GM12878 (cell line): ENCODE data around the gene ANKDD1B. TPM values are rescaled to one million over a fixed set of nuclear protein-coding genes. Genes with fewer than 3 reads are reported as not detected.
"Not testable (repeated sequence)": the region's sequence is repeated elsewhere in the genome, so short reads cannot be mapped to it uniquely, and the experiment has no call there.

Experiments
- ATAC-seq: fragments of 200-7000 bp; cut with Tn5 transposase; 3 replicates; pipeline ENCODE4 v1.9.1; 2020; ENCODE audit warnings: mild to moderate bottlenecking, moderate library complexity
- BruUV-seq: library from RNA; stranded (reverse); fragments of 400-500 nt; replicated peaks from 2 replicates; lab custom pipeline; 2021; lab: Mats Ljungman, UMichigan
- CTCF ChIA-PET: fragments of 300-600 bp; sonication (Branson Sonifier 250); formaldehyde crosslinking; extraction: SDS; loops from one replicate; lab custom pipeline; 2021; ENCODE audit warnings: inconsistent platforms; lab: Yijun Ruan, JAX
- POLR2A ChIA-PET: fragments of 350-600 bp; formaldehyde crosslinking; extraction: SDS; loops from one replicate; lab custom pipeline; 2021; ENCODE audit warnings: inconsistent platforms; lab: Charles Lee
- RAD21 ChIA-PET: fragments of 300-600 bp; sonication (Branson Sonifier 250); formaldehyde crosslinking; loops from one replicate; lab custom pipeline; 2023; ENCODE audit warnings: antibody characterized with exemption; ENCODE audit not compliant: unreplicated experiment; lab: Charles Lee
- SMC1A ChIA-PET: fragments of 300-600 bp; sonication (Branson Sonifier 250); formaldehyde crosslinking; loops from one replicate; lab custom pipeline; 2023; ENCODE audit not compliant: unreplicated experiment, uncharacterized antibody; lab: Charles Lee
- DNase-seq: peaks from one replicate; pipeline ENCODE4 v3.0.0-alpha.2; 2011; ENCODE audit warnings: low read depth, low spot score
- FAIRE-seq: peaks from 3 replicates; lab custom pipeline; 2011; peaks lifted over from hg19 to GRCh38; lab: Jason Lieb, UNC
- H2AFZ ChIP-seq: 2 replicates; pipeline ENCODE4 v1.6.0; 2011; ENCODE audit warnings: low read depth, low read length, control low read depth; ENCODE audit not compliant: control insufficient read depth
- H3K27ac ChIP-seq: 2 replicates; pipeline ENCODE4 v1.5.1; 2011; ENCODE audit warnings: control low read depth; ENCODE audit not compliant: control insufficient read depth, insufficient read depth
- H3K27me3 ChIP-seq, 2 experiments: replicated peaks in 1 of 2; 2 replicates each; pipeline versions ENCODE4 v1.6.0 to v1.6.1; 2011; ENCODE audit warnings: low read length in 1 of 2; ENCODE audit not compliant: control insufficient read depth in 2 of 2, insufficient read depth in 2 of 2
- H3K36me3 ChIP-seq, 2 experiments: 2 replicates each; pipeline ENCODE4 v1.5.1; 2011; ENCODE audit warnings: low read length in 1 of 2; ENCODE audit not compliant: control insufficient read depth in 2 of 2, insufficient read depth in 2 of 2
- H3K4me1 ChIP-seq: 2 replicates; pipeline ENCODE4 v1.6.1; 2011; ENCODE audit warnings: mild to moderate bottlenecking, low read length, moderate library complexity, mixed read lengths; ENCODE audit not compliant: control insufficient read depth, insufficient read depth
- H3K4me2 ChIP-seq: 2 replicates; pipeline ENCODE4 v1.6.0; 2011; ENCODE audit warnings: control low read depth; ENCODE audit not compliant: control insufficient read depth, insufficient read depth
- H3K4me3 ChIP-seq: fragments of 200-600 bp; sonication (generic); 2 replicates; pipeline ENCODE4 v1.5.1; 2016
- H3K79me2 ChIP-seq: 2 replicates; pipeline ENCODE4 v1.6.0; 2011; ENCODE audit warnings: low read length; ENCODE audit not compliant: control insufficient read depth, insufficient read depth
- H3K9ac ChIP-seq: 2 replicates; pipeline ENCODE4 v1.8.0; 2011; ENCODE audit warnings: low read length, control low read depth, mixed read lengths; ENCODE audit not compliant: control insufficient read depth, insufficient read depth
- H3K9me3 ChIP-seq: replicated peaks from 3 replicates; pipeline ENCODE4 v1.5.1; 2011; ENCODE audit warnings: mild to moderate bottlenecking, low read length; ENCODE audit not compliant: control insufficient read depth, insufficient read depth
- H4K20me1 ChIP-seq: 2 replicates; pipeline ENCODE4 v1.6.0; 2011; ENCODE audit not compliant: control insufficient read depth, insufficient read depth
- ATF7 ChIP-seq: fragments of 450-650 bp; IDR thresholded peaks from 2 replicates; pipeline ENCODE4 v1.6.1; 2016; ENCODE audit warnings: low read depth, mild to moderate bottlenecking
- EGR1 ChIP-seq, 2 experiments: IDR thresholded peaks; 1 replicate in 1 of 2; 2 replicates in 1 of 2; pipeline ENCODE4 v1.6.1; 2011 to 2012; ENCODE audit warnings: low read depth in 2 of 2, low read length in 2 of 2, borderline replicate concordance in 1 of 2, mild to moderate bottlenecking in 1 of 2, moderate library complexity in 1 of 2
- IKZF1 ChIP-seq: fragments of 450-650 bp; conservative IDR thresholded peaks from 2 replicates; pipeline ENCODE4 v1.6.1; 2017; ENCODE audit warnings: antibody characterized with exemption, mild to moderate bottlenecking
- IKZF2 ChIP-seq, 2 experiments: fragments of 450-650 bp; IDR thresholded peaks; 2 replicates each; pipeline ENCODE4 v1.6.1; 2017; ENCODE audit warnings: mild to moderate bottlenecking in 2 of 2, moderate library complexity in 2 of 2
- MTA2 ChIP-seq: fragments of 450-650 bp; IDR thresholded peaks from 2 replicates; pipeline ENCODE4 v1.6.1; 2016; ENCODE audit warnings: low read depth, mild to moderate bottlenecking, moderate library complexity
- POLR2AphosphoS5 ChIP-seq: IDR thresholded peaks from 2 replicates; pipeline ENCODE4 v1.6.1; 2011; ENCODE audit warnings: mild to moderate bottlenecking, low read length, inconsistent platforms
- RUNX3 ChIP-seq: IDR thresholded peaks from 2 replicates; pipeline ENCODE4 v1.6.1; 2012; ENCODE audit warnings: low read length, inconsistent platforms
- SMARCA5 ChIP-seq: fragments of 450-650 bp; IDR thresholded peaks from 2 replicates; pipeline ENCODE4 v1.6.1; 2017; ENCODE audit warnings: mild to moderate bottlenecking
- YY1 ChIP-seq: IDR thresholded peaks from 2 replicates; pipeline ENCODE4 v1.6.1; 2011; ENCODE audit warnings: low read depth, mild to moderate bottlenecking, low read length
- WGBS: methylation state at CpG from one replicate; pipeline ENCODE4 v1.1.6; 2016; ENCODE audit warnings: low lambda C conversion rate; ENCODE audit not compliant: insufficient replicate concordance, insufficient coverage; ENCODE audit errors: missing lambda C conversion rate; 5-methylcytosine and 5-hydroxymethylcytosine counted together
- in situ Hi-C: fragments of 300-500 bp; cut with MboI; formaldehyde crosslinking; loops from 9 replicates; pipeline ENCODE4 v1.14.3; 2018; ENCODE audit warnings: mixed read lengths
- intact Hi-C: fragments of 100-400 bp; cut with micrococcal nuclease; formaldehyde crosslinking; loops from one replicate; pipeline ENCODE4 v1.14.2; 2022; ENCODE audit not compliant: unreplicated experiment
- polyA plus RNA-seq, 11 experiments: library from polyadenylated mRNA; depleted of rRNA in 4 of 11; unstranded in 6 of 11; stranded (reverse) in 5 of 11; fragments of >200 nt; fragmentation: Nextera tagmentation in 4 of 11; fragmentation: Illumina TruSeq in 1 of 11; extraction: Ambion mirVana in 4 of 11; extraction: Trizol in 1 of 11; gene quantifications; 1 replicate in 1 of 11; 2 replicates in 10 of 11; pipeline versions ENCODE4 v1.2.1 to v1.2.3, GENCODE V29; 2011 to 2016; ENCODE audit warnings: inconsistent platforms in 2 of 11, missing spikeins in 2 of 11, low read depth in 1 of 11
- total RNA-seq, 4 experiments: library from RNA; depleted of rRNA in 3 of 4; stranded (reverse); fragments of >200 nt in 3 of 4; fragmentation: Illumina TruSeq in 1 of 4; extraction: Trizol in 1 of 4; gene quantifications; 2 replicates each; pipeline versions ENCODE4 v1.2.1 to v1.2.3, GENCODE V29; 2013 to 2021

The ANKDD1B gene
- total and polyA plus RNA-seq, 10 of the 15 experiments (the other 5 are each of a cell fraction or from before 2014, with no cell fraction given), result 0.34 to 2.4 (median 0.80) TPM

- ChIA-PET SMC1A (interaction anchor here (0.7 to 8.3 kb wide), 15 partner anchors 11 to 221 kb away, joined by 3 to 98 read pairs (median 8); partner anchors contain the start of genes CERT1 and POLK), CTCF (interaction anchor here (0.8 to 6.3 kb wide), 8 partner anchors 10 to 114 kb away, joined by 3 to 22 read pairs (median 4); partner anchors contain the start of gene POLK), POLR2A (interaction anchor here (0.6 to 3.7 kb wide), 9 partner anchors 10 to 278 kb away, joined by 3 to 50 read pairs (median 8); partner anchors contain the start of genes CERT1, HMGCR and POLK), RAD21 (interaction anchor here (1.0 to 4.5 kb wide), 11 partner anchors 10 to 228 kb away, joined by 3 to 123 read pairs (median 12); partner anchors contain the start of genes CERT1 and POLK)
- intact Hi-C loops, result loop anchor here (1.0 to 2.0 kb wide), 2 partner anchors 9 to 55 kb away; partner anchors contain the start of genes CERT1 and POLK
- BruUV-seq, FAIRE-seq, H3K27me3 ChIP-seq, H4K20me1 ChIP-seq, H3K9me3 ChIP-seq, H3K36me3 ChIP-seq: not testable (repeated sequence)
- DNase-seq (peak; percentile 43), ATAC-seq (peak; percentile 74)
- Histone ChIP-seq H3K4me3 (peak overlapping the region; percentile 29; the same call in 1 of the 2 replicates), H3K79me2 (peaks cover 32% of the 10 kb centered on the region), H3K27ac (peak overlapping the region; percentile 96), H3K9ac (peak overlapping the region; percentile 73), H3K4me1 (peaks cover 31% of the 10 kb centered on the region), H3K4me2 (peak overlapping the region; percentile 91), H2AFZ (peak overlapping the region; percentile 72)
- 0 out of 3 replicates have a peak, but pooled peaks of 1 of the 2 experiments have one; percentile 21 for TF ChIP-seq EGR1 (IDR thresholded peaks at IDR 0.05; ENCODE audit: borderline replicate concordance in 1 of 2, low read depth in 2 of 2, low read length in 2 of 2)
- TF ChIP-seq MTA2, result peak; percentile 6; the same call in 1 of the 2 replicates
- TF ChIP-seq ATF7, result peak; percentile 35; the same call in 1 of the 2 replicates
- TF ChIP-seq SMARCA5, result 0 out of 2 replicates have a peak, but pooled peaks have one; percentile 55
- TF ChIP-seq RUNX3, result peak; percentile 49; the same call in 1 of the 2 replicates
- TF ChIP-seq POLR2AphosphoS5, result peak; percentile 54
- peak; percentile 6 to 57; a peak in 2 of 4 replicates for TF ChIP-seq IKZF2 (IDR thresholded peaks at IDR 0.05)
- 0 out of 2 replicates have a peak, but pooled peaks have one; percentile 55 for TF ChIP-seq YY1
- peak; percentile 49 for TF ChIP-seq IKZF1
- 25% methylated on average over 15 of the region's 15 CpGs for WGBS
- in situ Hi-C loops, result loop anchor here (10.0 kb wide), 1 partner anchor 51 kb away; the partner anchor contains the start of genes CERT1 and POLK
Observed at GRCh38 chr5:75565991-75566709, 45.1 kb upstream of the ANKDD1B start.
